K562 (cell line): Measurements from ENCODE around the gene PTGES3. TPM values are rescaled to one million over a fixed set of nuclear protein-coding genes. Genes with fewer than 3 reads are reported as not detected.

Experiments
- CBX5 ChIP-seq: IDR thresholded peaks from 2 replicates; pipeline ENCODE4 v1.6.1; 2014; ENCODE audit warnings: low read depth, borderline replicate concordance
- CUX1 ChIP-seq: fragments of 200-800 bp; sonication (Bioruptor generic); IDR thresholded peaks from 2 replicates; pipeline ENCODE4 v1.6.1; 2016; ENCODE audit warnings: missing genetic modification characterization, missing compliant biosample characterization
- MYNN ChIP-seq, 2 experiments: sonication (generic); formaldehyde crosslinking in 1 of 2; IDR thresholded peaks; 2 replicates each; pipeline versions ENCODE4 v1.5.0 to v1.6.1; 2016 to 2020; ENCODE audit warnings: antibody characterized with exemption in 1 of 2, missing genetic modification reagents in 1 of 2
- RBM15 ChIP-seq: fragments of 200-400 bp; formaldehyde crosslinking; IDR thresholded peaks from 2 replicates; pipeline ENCODE4 v1.6.1; 2018; ENCODE audit warnings: mild to moderate bottlenecking, low read length, moderate library complexity; ENCODE audit not compliant: insufficient read depth
- VEZF1 ChIP-seq: fragments of 200-800 bp; sonication (Bioruptor generic); IDR thresholded peaks from 2 replicates; pipeline ENCODE4 v1.6.1; 2017; ENCODE audit warnings: missing genetic modification characterization, missing compliant biosample characterization
- polyA plus RNA-seq, 8 experiments: library from polyadenylated mRNA; depleted of rRNA in 4 of 8; stranded (reverse) in 5 of 8; unstranded in 3 of 8; fragments of >200 nt; fragmentation: Nextera tagmentation in 2 of 8; fragmentation: Illumina TruSeq in 1 of 8; extraction: Ambion mirVana in 2 of 8; extraction: Trizol in 1 of 8; gene quantifications; 2 replicates each; pipeline versions ENCODE4 v1.2.1 to v1.2.3, GENCODE V29; 2011 to 2014; ENCODE audit warnings: inconsistent platforms in 1 of 8, missing spikeins in 1 of 8
- total RNA-seq, 7 experiments: library from RNA; depleted of rRNA in 6 of 7; stranded (reverse); fragments of >200 nt in 6 of 7; fragmentation: Illumina TruSeq in 2 of 7; extraction: Trizol in 2 of 7; gene quantifications; 2 replicates each; pipeline versions ENCODE4 v1.2.1 to v1.2.3, GENCODE V29; 2011 to 2021; ENCODE audit warnings: low replicate concordance in 1 of 7

Gene PTGES3
- total and polyA plus RNA-seq, 9 of the 15 experiments (the other 6 are each of a cell fraction or from before 2014, with no cell fraction given), result 163 to 501 (median 213) TPM

GRCh38 chr12:56682323-56682722 is 5.8 kb downstream of the PTGES3 start (continued):
- TF ChIP-seq CUX1 (CRISPR knock-in tag) (no peak), VEZF1 (no peak), MYNN (IDR thresholded peaks at IDR 0.05) (no peak), MYNN (CRISPR knock-in tag; IDR thresholded peaks at IDR 0.05) (no peak), CBX5 (no peak), RBM15 (no peak)
